HL-60/S4 treated with phorbol 12-myristate 13-acetate at 8.2 ng/mL for 4 days and 3 days (cell line): ENCODE data around the gene SLC1A1.
"Not testable (repeated sequence)": the region's sequence is repeated elsewhere in the genome, so short reads cannot be mapped to it uniquely, and the experiment has no call there.

Source experiments
- in situ Hi-C: fragments of 300-500 bp; cut with MboI; formaldehyde crosslinking; loops from 2 replicates; pipeline ENCODE4 v1.15.0; 2022; ENCODE audit warnings: low sequenced_read_pairs

Gene SLC1A1

GRCh38 chr9:4540425-4540824 is 50.2 kb downstream of the SLC1A1 start:
- in situ Hi-C loops = no loop called here

GRCh38 chr9:4541281-4541680 is 51.0 kb downstream of the SLC1A1 start:
- in situ Hi-C loops = no loop called here

GRCh38 chr9:4541856-4542255 is 51.6 kb downstream of the SLC1A1 start:
- in situ Hi-C loops = no loop called here

- in situ Hi-C loops = not testable (repeated sequence)
Measured at GRCh38 chr9:4544714-4545113, 54.4 kb downstream of the SLC1A1 start.

- in situ Hi-C loops = no loop called here
Measured at GRCh38 chr9:4547016-4547415, 56.7 kb downstream of the SLC1A1 start.

GRCh38 chr9:4548811-4549725 is 58.8 kb downstream of the SLC1A1 start:
- in situ Hi-C loops = no loop called here

- in situ Hi-C loops = no loop called here
Measured at GRCh38 chr9:4549751-4550295, 59.6 kb downstream of the SLC1A1 start.

- in situ Hi-C loops = no loop called here
Measured at GRCh38 chr9:4550777-4551484, 60.7 kb downstream of the SLC1A1 start.

GRCh38 chr9:4553951-4554381 is 63.7 kb downstream of the SLC1A1 start:
- in situ Hi-C loops = no loop called here

- in situ Hi-C loops = no loop called here
Measured at GRCh38 chr9:4555236-4555635, 65.0 kb downstream of the SLC1A1 start.

GRCh38 chr9:4558371-4558998 is 68.2 kb downstream of the SLC1A1 start:
- in situ Hi-C loops = no loop called here

GRCh38 chr9:4559261-4560182 is 69.3 kb downstream of the SLC1A1 start:
- in situ Hi-C loops = no loop called here

GRCh38 chr9:4563105-4563504 is 72.8 kb downstream of the SLC1A1 start:
- in situ Hi-C loops = no loop called here

GRCh38 chr9:4566806-4567205 is 76.5 kb downstream of the SLC1A1 start:
- in situ Hi-C loops = no loop called here

GRCh38 chr9:4567601-4568000 is 77.3 kb downstream of the SLC1A1 start:
- in situ Hi-C loops = no loop called here

- in situ Hi-C loops = no loop called here
Measured at GRCh38 chr9:4569101-4569500, 78.8 kb downstream of the SLC1A1 start.

GRCh38 chr9:4572184-4572826 is 82.0 kb downstream of the SLC1A1 start:
- in situ Hi-C loops = no loop called here

- in situ Hi-C loops = no loop called here
Measured at GRCh38 chr9:4573176-4573575, 82.9 kb downstream of the SLC1A1 start.

- in situ Hi-C loops = no loop called here
Measured at GRCh38 chr9:4573634-4574389, 83.5 kb downstream of the SLC1A1 start.
